Measurements from ENCODE around the gene MMS22L.
"Not testable (repeated sequence)": the region's sequence is repeated elsewhere in the genome, so short reads cannot be mapped to it uniquely, and the experiment has no call there.

Gene MMS22L

DNA sequence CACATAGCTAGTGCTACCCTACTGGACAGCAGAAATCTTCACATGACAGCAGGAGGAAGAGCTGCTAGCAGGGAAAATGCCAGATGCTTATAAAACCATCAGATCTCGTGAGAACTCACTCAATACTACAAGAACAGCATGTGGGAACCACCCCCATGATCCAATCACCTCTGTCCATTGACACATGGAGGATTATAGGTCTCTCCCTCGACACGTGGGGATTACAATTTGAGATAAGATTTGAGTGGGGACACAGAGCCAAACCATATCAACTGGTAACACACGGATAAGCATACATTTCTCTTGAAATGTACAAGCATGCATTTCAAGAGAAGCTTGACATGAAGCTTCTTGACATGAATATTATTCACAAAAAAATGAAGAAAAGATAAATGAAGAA, 64.1 kb downstream of the MMS22L start:
- no peak for DNase-seq

DNA sequence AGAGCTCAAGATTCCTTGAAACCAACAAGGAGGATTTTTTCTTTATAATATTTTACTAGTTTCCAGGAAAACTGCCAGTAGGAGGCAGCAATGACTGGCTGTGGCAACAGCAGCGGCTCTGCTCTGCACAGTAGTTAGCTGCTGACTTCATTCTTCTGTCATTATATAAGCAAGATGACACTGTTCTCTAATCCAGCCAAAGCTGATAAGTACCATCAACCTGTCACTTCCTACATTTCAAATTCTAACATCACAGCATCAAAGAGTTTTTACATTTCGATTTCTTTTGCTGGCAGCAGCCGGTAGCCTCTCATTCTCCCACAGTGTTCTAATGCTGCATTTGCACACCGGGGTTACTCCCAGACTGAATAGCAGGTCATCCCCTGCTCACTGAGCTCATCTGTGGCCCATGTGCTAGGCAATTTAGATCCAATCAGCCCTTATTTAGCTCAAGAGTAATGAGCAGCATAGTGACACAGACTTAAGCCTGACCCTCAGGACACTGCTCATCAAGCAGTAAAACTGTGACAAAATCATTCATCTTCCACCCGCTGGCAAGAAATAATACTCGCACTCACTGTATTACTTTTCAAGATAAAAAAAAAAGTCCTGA, 67.8 kb downstream of the MMS22L start:
- peak in 1 of 2 experiments; percentile 45 for DNase-seq

DNA sequence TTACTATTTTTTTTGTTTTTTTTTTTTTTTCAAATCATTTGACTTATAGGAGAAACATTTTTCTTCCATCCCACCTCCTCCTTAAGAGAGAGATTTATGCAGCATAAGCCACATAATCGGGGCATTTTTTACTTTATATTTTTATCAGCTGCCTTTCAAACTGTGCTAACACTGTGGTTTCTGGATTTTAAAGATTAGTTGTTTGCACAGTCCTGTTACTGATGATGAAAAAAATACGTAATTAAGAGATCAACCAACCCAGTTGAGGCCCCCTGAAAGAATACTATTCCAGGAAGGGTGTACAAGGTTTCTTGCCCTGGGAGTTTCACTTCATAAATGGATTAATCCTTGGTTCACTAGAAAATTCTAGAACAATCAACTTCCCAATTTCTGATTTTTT, 68.3 kb downstream of the MMS22L start:
- DNase-seq: no peak

DNA sequence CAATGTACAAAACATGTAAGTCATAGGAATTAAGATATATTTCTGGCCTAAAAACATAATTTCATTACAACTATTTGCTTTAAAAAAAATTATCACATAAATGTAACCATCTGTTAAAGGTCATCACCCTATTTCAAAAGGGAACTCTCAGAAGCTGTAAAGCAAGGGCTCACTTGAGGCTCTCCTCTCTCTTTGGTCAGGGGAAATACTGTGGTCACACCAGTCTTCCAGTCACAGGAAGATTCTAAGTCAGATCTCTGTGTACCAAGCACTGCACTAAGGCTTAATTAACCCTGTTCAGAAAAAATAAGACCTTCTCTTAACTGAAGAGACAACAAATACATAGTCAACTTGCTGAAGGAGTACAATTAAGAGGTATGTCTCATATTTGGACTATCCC, 75.6 kb downstream of the MMS22L start:
- no peak for DNase-seq

DNA sequence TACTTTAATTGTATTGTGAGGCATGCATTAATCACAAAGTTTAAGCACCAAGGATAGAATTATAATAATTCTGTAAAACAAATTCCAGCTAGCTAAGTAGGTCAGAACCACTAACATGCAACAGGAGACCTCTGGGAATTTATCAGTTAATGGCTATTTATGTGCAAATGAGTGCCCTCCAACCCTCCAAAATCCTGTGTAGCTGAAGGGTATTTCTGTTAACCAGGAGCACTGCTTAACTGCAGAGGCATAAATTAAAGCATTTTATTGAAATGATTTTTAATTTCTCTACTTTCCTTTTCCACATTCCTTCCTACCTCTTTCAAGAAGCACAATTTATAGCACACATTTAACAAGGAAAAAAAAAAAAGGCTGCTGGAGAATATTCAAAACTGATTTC, 77.0 kb downstream of the MMS22L start:
- DNase-seq: no peak

DNA sequence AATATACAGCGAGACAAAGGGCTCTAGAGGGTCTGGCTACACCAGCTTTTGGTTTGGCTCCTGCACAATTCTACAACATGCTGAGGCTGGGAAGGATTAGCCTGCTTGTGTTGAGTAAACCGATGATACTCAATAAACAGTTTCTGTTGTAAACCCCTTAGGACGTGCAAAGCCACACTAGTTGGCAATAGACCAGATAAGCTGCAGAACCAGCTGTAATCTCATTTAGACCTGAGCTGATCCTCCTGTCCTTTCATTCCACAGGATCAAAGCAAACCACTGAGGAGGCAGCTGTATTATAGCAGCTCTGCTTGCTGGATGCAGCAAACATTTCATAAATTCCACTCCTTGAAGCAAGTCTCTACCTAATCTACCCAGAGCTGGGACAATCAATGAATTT, 79.7 kb downstream of the MMS22L start:
- DNase-seq: no peak

DNA sequence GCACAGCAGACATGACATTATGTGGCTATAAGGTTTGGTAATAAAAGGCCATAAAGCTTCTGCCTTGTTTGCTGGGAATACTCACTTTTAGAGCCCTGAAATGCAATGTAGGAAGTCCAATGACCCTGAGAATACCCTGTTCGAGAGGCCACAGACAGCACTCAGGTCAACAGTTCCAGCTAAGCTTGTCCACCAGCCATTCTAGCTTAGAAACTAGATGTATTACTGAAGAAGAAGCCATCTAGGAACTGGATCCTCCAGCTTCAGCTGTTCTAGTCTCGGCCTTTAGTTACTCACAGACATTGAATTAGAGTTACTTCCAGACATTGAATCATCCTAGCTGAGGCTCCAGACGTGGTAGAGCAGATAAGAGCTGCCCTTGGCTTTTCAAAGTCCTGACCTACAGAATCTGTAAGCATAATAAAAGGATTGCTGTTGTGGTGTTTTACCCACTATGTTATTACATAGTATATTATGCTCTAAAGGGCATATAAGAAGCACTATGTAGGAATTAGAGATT, 84.9 kb downstream of the MMS22L start:
- DNase-seq: no peak

DNA sequence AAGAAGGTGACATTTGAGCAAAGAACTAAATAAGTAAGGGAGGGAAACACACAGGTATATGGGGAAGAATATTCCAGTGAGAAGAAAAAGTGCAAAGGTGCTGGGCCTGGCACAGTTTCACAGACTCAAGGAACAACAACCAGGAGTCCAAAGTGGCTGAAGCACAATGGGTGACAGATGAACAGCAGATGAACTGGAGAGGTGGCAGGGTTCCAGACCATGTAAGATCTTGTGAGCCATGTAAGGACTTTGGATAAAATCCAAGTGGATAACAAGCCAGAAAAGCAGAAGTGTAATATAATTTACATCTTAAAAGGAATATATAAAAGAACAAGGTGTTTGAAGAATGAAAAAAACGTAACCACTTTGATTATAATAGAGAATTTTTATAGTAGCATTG, 87.9 kb downstream of the MMS22L start:
- no peak for DNase-seq

DNA sequence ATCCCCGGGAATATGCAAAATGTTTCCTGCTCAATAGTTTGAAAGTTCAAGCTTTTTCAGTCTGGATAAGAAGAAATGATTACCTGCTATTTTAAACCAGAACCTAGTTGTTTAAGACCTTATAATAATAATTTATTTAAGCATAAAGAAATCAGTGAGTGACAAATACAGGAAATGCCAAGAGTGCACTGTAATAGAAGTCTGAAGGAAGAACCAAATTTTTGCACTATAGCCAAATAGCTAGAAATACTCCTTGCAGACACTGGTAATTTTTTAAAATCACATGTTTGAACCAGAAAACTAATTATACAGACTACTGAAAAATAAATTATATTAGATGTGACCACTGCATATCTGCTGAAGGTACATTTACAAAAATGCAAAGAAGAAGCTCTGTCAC, 93.2 kb downstream of the MMS22L start:
- no peak for DNase-seq

DNA sequence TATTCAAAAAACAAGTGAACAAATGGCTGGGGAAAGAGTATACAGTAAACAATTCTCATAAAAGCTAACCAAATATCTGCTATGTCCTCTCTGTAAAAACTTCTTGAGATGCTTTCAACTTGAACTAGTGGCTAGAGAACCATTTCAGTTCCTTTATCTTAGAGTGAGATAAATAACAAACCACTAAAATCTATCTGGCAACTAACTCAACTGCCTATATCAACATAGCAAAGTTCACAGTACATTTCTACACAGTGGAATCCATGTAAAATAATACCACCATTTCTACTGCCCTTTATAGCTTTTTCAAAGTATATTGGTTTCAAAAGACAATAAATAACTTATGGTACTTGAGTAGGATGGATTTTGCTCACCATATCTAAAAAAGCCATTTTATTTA, 95.1 kb downstream of the MMS22L start:
- no peak for DNase-seq

DNA sequence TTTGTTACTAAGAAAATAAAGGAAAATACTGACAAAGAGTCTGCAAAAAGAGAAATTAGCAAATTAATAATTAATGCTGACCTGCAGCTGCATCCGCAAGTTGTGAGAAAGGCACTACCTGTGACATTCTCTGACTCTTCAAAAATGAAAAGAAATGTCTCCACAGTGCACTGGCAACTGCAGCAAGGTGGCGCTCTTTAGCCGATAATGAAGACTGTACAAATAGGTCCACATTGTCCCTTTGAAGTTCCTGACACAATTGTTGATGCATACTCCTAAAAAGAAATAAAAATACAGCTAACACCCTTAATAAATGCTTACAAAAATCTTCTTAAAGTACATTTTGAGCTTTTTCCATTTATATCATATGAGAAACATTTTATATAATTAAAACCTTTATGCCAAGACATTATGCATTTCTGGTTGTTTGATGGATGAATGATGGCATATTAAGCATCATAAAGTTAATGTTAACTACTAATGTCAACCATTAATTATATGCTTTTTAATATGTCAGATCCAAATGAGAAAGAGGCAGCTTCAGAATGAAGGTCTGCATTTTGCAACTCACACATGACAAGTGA, 96.5 kb downstream of the MMS22L start:
- DNase-seq: peak; percentile 37 to 82

DNA sequence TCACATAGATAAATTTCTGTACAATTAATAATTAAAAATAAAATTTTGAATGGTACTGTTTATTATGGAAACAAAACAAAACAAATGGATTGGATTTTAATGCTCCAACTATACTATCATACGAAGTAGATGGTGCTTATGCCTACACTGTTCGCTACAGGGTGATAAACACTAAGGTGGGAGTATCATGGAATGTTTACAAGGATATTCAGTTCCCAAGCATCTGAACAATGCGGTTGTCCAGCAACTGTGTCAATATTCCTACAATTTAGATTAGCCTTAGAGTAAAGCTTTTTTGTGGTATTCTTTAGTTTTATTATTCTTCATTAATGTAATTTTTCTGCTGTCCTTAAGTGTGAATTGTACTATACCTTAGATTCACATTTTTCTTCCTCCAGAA, 105.1 kb downstream of the MMS22L start:
- DNase-seq: no peak

DNA sequence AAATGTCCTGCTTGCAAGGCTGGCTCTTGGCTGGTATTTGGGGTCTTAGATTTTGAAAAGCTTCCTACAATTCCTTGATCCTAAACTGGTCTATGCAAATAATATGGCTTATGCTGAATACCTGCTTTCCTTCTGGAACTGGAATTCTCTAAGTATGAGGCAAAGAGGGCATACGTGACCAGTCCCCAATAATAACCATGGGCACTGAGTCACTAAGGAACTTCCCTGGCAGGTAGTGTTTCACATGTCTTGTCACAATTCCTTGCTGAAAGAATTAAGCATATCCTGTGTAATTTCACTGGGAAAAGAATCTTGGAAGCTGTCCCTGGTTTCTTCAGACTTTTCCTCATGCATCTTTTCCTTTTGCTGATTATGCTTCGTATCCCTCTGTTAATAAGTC, 106.5 kb downstream of the MMS22L start:
- DNase-seq: no peak

DNA sequence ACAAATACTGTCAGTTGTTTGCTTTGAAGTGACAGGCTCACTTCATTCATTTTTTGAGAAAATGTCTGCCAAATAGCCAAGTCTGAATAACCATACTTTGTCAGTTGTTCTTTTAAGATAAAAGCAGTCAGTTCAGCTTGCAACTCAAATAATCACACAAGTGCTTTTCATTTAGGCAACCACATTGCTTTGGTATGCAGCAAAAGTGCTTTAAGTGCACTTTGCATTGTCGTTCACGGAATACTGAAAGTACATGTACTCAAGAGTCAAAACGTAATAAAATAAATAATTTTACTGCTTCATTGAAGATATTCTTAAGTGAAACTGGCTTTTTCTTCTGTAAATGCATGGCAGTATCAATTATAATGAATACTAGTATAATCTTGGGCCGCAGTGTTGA, 107.2 kb downstream of the MMS22L start:
- no peak for DNase-seq

DNA sequence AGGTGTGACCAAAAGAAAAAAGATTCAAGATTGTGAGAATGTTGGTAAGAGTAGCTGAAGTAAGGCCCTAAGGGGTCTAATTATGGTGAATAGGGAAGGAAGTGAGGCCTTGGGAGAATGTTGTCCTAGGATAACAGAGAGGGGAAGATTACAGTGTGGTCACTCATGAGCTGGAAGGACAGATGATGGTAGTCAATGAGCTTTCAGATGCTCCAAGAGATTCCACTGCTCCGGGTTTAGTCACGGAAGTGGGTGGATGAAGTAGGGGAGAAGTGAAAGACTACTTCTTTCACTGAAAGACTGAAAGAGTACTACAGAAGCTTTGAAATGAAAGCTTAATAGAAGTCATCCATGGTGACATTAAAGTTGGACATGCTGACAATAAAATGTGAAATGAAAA, 108.5 kb downstream of the MMS22L start:
- no peak for DNase-seq

DNA sequence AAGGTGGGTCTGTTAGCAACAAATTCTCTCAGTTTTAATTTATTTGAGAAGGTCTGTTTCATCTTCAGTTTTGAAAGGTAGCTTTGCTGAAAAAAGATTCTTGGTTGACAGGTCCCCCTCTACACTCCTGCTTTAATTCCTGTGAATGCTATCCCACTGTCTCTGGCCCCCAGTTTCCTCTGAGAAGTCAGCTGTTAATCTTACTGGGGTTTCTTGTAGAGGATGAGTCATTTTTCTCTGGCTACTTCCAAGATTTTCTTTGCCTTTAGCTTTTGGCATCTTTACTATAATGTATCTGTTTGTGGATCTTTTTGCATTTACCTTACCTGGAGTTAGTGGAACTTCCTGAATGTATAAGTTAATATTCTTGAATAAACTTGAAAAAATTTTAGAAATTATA, 122.7 kb downstream of the MMS22L start:
- DNase-seq: no peak

DNA sequence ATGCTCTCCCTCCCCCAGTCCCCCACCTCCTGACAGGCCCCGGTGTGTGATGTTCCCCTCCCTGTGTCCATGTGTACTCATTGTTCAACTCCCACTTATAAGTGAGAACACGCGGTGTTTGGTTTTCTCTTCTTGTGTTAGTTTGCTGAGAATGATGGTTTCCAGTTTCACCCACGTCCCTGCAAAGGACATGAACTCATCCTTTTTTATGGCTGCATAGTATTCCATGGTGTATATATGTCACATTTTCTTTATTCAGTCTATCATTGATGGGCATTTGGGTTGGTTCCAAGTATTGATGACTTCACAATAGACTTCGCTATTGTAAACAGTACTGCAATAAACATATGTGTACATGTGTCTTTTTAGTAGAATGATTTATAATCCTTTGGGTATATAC, 127.6 kb downstream of the MMS22L start:
- not testable (repeated sequence) for DNase-seq

DNA sequence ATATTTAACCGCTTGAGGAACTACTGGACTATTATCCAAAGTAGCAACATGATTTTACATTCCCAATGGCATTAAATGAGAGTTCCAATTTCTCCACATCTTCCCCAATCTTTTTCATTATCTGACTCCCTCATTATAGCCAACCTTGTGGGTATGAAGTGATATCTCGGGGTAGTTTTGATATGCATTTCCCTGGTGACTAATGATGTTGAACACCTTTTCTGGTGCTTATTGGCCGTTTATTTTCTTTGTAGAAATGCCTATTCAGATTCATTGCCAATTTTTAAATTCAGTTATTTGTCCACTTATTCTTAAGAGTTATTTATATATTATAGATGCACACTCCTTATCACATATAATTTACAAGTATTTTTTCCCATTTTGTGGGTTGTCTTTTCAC, 129.0 kb downstream of the MMS22L start:
- no peak for DNase-seq

DNA sequence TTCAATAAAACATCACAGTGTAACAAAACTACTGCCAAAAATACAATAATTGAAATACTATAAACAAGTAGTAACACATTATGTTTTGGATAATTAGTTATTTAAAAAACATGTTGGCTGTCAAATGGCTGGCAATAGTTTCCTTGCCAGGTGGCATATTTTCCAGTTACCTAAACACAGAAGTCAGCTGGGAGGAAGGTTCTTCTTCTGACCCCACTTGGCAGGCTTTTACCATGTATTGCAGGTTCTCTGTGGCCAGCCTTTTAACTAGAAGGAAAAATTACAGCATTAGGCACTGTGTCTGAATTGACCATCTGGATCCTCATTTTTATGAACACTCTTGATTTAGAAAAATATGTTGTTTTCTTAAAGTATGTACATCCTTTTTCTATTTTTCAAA, 131.4 kb downstream of the MMS22L start:
- no peak for DNase-seq

DNA sequence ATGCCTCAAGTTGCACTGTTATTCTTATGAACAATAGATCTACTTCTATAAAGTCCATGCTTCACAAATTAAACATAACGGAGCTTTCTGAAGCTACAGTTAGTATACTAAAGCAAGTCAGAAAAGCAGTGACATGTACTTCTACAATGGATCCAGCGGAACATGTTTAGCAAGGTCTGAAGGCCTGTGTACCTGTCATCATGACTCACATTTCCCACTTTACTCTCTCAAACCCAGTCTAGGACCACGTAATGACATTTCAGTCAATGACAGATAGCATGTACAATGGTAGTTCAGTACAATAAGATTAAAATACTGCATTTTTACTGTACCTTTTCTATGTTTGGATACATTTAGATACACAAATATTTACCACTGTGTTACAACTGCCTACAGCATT, 132.1 kb downstream of the MMS22L start:
- DNase-seq: no peak

DNA sequence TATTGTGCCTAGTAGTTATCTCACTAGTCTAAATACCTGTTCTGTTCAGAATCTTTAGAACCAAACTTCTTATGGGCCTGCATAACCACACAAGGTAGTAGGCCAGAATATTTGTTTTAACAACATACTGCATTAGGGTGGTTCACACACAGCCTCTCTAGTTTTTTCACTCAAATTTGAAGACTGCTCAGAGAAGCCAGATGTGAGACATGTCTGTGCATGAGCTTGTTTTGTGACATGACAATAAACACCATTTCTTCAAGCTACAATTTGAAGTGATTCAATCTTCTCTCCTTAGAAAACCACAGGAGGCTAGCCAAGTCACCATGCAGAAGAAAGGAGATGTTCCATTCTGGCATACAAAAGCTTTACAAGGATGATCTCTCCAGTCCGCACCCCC, 135.6 kb downstream of the MMS22L start:
- no peak for DNase-seq

DNA sequence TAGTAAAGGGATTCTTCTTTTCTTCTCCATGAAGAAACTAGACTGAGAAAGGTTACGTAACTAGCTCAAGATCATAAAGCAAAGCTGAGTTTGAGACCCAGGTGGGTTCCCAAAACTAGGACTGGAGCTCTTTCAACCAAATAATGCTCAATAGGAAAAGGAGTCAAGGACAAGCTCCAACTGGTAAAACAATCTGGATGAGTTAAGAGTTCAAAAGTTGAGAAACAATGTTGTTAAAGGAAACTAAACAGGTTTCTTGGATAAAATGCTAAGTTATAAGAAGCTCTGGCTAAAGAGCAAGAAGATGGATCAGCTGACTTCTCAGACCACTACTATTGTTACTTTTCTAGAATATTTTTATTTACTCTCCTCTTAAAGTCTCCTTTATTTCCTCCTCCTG, 137.3 kb downstream of the MMS22L start:
- no peak for DNase-seq

DNA sequence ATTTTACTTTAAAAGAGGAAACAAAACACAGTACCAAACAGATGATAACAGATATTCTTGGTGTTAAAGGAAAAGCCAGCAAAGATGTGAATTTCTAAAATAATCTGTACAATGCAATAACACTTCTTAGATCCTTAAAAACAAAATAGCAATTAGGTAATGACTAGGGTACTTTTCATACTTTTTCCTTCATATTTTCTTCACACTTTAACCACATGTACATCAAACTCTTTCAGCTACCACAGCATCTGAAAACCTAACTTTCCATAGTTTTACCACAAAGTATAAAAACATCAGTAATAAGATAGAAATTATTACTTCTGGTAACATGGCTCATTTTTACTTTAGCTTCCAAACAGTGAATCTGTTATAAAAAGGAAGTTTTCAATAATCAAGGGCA, 141.3 kb downstream of the MMS22L start:
- no peak for DNase-seq

DNA sequence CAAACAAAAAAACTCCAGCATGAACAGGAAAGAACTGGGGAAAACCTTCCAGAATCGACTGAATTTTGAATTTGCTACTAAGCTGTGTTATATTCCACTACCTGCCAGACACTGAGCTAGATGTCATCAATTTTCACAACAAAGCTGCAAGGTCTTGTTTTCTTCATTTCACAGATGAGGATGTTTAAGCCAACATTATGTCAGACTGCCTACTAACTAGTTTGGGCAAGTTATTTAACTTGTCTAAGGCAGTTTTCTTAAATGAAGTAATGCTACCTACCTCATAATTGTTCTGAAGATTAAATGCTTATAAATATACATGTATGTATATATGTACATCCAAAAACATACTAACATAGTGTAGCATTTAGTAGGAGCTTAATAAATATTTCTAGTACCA, 144.4 kb downstream of the MMS22L start:
- DNase-seq: no peak
